NCI-H2107 (cell line): ENCODE results near the gene RIC8B.
"Not testable (repeated sequence)": the region's sequence is repeated elsewhere in the genome, so short reads cannot be mapped to it uniquely, and the experiment has no call there.

Experiments
- DNase-seq: peaks from one replicate; lab custom pipeline; 2025; lab: John Stamatoyannopoulos, UW

Gene RIC8B, protein sequence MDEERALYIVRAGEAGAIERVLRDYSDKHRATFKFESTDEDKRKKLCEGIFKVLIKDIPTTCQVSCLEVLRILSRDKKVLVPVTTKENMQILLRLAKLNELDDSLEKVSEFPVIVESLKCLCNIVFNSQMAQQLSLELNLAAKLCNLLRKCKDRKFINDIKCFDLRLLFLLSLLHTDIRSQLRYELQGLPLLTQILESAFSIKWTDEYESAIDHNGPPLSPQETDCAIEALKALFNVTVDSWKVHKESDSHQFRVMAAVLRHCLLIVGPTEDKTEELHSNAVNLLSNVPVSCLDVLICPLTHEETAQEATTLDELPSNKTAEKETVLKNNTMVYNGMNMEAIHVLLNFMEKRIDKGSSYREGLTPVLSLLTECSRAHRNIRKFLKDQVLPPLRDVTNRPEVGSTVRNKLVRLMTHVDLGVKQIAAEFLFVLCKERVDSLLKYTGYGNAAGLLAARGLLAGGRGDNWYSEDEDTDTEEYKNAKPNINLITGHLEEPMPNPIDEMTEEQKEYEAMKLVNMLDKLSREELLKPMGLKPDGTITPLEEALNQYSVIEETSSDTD

GRCh38 chr12:106774005-106774807, at the start of gene RIC8B:
TSS of gene RIC8B (plus strand) at chr12:106774682. CDS start at chr12:106774746, 64 bp downstream.
- peak; percentile 98 for DNase-seq

DNA sequence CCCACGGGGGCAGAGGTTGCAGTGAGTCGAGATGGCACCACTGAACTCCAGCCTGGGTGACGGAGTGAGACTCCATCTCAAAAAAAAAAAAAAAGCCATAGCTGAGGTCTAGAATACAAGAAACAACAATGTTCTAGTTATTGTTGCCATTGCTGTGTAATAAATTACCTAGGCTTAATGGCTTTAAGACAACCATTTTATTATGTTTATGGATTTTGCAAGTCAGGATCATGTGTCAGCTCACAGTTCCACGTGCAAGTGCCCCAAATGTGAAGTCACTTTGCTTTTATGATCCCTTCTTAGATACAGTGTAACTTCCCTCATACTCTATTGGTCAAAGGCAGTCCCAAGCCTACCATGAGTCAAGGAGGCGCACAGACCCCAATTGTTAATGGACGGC, 49.5 kb upstream of the RIC8B start:
- DNase-seq, result no peak

- not testable (repeated sequence) for DNase-seq
Measured at GRCh38 chr12:106726603-106727202, 47.8 kb upstream of the RIC8B start.

- DNase-seq, result no peak
Measured at GRCh38 chr12:106729611-106730010, 44.9 kb upstream of the RIC8B start.

GRCh38 chr12:106732890-106733289, 41.6 kb upstream of the RIC8B start:
- no peak for DNase-seq

DNA sequence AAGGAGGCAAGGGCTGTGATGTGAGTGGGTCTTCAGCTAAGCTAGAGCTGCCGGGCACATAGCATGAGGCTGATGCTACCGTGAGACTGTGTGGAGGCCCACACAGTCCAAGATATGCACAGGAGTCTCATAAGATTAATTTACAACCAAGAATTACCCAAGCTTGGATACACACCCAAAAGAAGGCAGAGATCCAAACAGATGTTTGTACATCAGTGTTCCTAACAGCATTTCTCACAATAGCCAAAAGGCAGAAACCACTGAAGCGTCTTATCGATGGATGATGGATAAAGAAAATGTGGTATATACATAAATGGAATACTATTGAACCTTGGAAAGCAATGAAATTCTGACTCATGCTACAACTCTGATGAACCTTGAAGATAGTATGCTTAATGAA, 40.8 kb upstream of the RIC8B start:
- no peak for DNase-seq

GRCh38 chr12:106736051-106736957, 38.2 kb upstream of the RIC8B start:
- DNase-seq, result peak; percentile 21

DNA sequence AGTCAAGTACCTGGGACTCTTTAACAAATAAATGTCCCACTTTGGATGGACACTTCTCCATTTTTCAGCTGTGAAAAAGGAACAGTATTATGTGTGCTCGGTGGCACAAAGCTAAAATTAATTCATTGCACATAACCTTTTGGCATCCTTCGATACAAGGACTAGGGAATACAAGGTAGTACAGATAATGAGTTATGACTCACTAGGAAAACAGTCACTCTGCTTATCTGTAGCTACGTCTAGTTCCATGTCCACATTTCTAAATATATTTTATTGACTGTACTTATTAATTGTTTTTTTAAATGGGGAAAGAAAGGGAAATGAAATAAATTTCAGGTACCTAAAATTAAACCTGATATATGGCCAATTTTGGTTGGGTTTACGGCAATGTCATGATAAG, 35.2 kb upstream of the RIC8B start:
- no peak for DNase-seq

GRCh38 chr12:106739815-106740530, 34.5 kb upstream of the RIC8B start:
- no peak for DNase-seq

GRCh38 chr12:106740818-106741217, 33.7 kb upstream of the RIC8B start:
- no peak for DNase-seq

DNA sequence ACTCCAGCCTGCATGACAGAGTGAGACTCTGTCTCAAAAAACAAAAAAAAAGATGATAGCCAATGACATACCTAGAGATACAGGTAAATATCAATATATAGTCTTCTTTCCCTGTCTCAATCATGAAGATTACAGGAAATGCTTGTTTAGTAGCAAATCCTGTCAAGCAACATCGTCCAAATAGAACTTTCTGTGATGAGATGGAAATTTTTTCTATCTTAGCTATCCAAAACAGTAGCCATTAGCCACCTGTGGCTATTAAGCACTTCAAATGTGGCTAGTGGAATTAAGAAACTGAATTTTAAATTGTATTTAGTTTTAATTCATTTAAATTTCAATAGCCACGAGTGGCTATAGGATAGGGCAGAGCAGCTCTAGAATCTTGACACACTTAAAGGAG, 33.2 kb upstream of the RIC8B start:
- DNase-seq, result no peak

DNA sequence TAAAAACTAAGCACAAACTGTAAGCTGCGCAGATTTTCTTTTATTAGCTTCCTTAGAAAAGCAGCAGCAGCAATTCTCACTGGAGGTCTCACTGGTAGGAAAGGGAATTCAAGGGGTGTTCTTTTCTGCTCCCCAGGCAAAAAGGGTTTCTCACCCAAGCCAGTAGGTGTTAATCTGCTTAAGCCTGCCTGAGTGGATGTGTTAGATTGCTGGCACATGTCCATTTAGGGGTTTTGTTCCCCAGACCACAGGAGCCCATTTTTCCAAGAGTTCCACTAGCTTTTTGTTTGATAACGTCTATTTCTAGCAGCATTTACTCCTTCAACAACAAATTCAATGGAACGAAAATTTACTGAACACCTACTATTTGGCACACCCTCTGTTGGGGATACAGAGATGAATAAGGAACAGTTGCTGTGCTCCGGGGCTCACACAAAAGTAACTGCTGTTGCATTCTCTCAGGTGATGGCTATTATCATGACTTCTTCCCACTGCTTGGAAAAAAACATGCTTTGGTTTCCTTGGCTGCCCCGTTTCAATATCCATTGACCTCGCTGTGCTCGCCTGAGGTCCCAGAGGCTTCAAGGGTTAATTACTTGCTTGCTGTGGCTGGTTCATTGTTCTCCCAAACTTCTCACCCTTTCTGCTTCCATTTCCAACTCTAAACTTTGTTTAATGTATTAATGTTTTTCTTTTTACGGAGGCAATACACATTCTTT, 31.1 kb upstream of the RIC8B start:
- DNase-seq, result no peak

- DNase-seq, result no peak
Measured at GRCh38 chr12:106744600-106744999, 29.9 kb upstream of the RIC8B start.

GRCh38 chr12:106745181-106745745, 29.2 kb upstream of the RIC8B start:
- no peak for DNase-seq

- no peak for DNase-seq
Measured at GRCh38 chr12:106747973-106748436, 26.5 kb upstream of the RIC8B start.

- DNase-seq, result no peak
Measured at GRCh38 chr12:106750524-106750923, 24.0 kb upstream of the RIC8B start.

- DNase-seq, result no peak
Measured at GRCh38 chr12:106753526-106753925, 21.0 kb upstream of the RIC8B start.

DNA sequence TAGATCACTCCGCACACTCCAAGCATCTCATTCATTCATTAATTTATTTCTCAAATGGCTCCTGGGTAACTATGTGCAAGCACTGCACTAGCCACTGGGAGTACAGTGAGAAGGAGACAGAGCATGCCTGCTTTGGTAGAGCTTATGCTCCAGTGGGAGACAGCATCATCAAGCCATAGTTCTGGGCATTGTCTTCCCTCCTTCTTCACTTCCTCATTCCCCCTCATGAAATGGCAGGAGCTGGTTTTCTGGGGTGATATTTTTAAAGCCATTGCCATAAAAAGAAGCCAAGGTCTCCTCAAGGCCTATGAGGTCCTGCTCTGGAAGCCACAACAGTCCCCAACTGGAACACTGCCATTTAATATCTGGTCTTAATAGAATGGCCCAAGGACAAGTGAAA, 20.2 kb upstream of the RIC8B start:
- no peak for DNase-seq

GRCh38 chr12:106757623-106758348, 16.7 kb upstream of the RIC8B start:
- no peak for DNase-seq
